ENCODE results near the gene ATG14. TPM values are rescaled to one million over a fixed set of nuclear protein-coding genes. Genes with fewer than 3 reads are reported as not detected.

Gene ATG14
- polyA plus RNA-seq, 1 of the 3 experiments (the other 2 are of a cell fraction) = 4.3 TPM

- no peak for TF ChIP-seq USF1 (IDR thresholded peaks at IDR 0.05; ENCODE audit: borderline replicate concordance, low read depth)
- no peak for TF ChIP-seq YY1 (IDR thresholded peaks at IDR 0.05; ENCODE audit: low read depth)
- TF ChIP-seq MXI1 (IDR thresholded peaks at IDR 0.05; ENCODE audit: low read depth, low read length) = no peak
- no peak for TF ChIP-seq MAX (IDR thresholded peaks at IDR 0.05; ENCODE audit: low read depth)
- TF ChIP-seq TAF1 (IDR thresholded peaks at IDR 0.05; ENCODE audit: borderline replicate concordance, low read depth, low read length) = no peak
- no peak for TF ChIP-seq FOXM1 (IDR thresholded peaks at IDR 0.05; ENCODE audit: low read depth)
- TF ChIP-seq POLR2AphosphoS5 (IDR thresholded peaks at IDR 0.05; ENCODE audit: low read depth, low read length) = no peak
- no peak for TF ChIP-seq USF2 (IDR thresholded peaks at IDR 0.05; ENCODE audit: borderline replicate concordance, low read depth, low read length)
- TF ChIP-seq RCOR1 (IDR thresholded peaks at IDR 0.05; ENCODE audit: low read length) = no peak
- TF ChIP-seq FOSL2 (IDR thresholded peaks at IDR 0.05; ENCODE audit: borderline replicate concordance, low read depth) = no peak
- TF ChIP-seq NFIC (IDR thresholded peaks at IDR 0.05; ENCODE audit: borderline replicate concordance) = no peak
- no peak for TF ChIP-seq CTCF (IDR thresholded peaks at IDR 0.05)
- TF ChIP-seq CHD2 (IDR thresholded peaks at IDR 0.05; ENCODE audit: low read length, partially characterized antibody) = no peak
- TF ChIP-seq SMC3 (IDR thresholded peaks at IDR 0.05; ENCODE audit: low read depth, low read length) = no peak
- no peaks in the 10 kb centered on the region for H4K20me1 ChIP-seq (ENCODE audit: insufficient read depth)
- no peak for DNase-seq
- ChIA-PET CTCF (interaction anchor here (1.1 kb wide), 1 partner anchor 116 kb away, joined by 4 read pairs; no protein-coding TSS in a partner anchor), POLR2A (no interaction called here)
- no peak overlapping the region for H3K4me2 ChIP-seq
- H3K9me2 ChIP-seq = no peaks in the 10 kb centered on the region
- 98% methylated on average over 5 of the region's 6 CpGs for WGBS (ENCODE audit: low lambda C conversion rate)
- H3K4me3 ChIP-seq (ENCODE audit: low read depth in 2 of 2, low read length in 1 of 2) = no peak overlapping the region
- peaks cover 5% of the 10 kb centered on the region for H3F3A ChIP-seq (replicated peaks; ENCODE audit: insufficient read depth)
- H3K27me3 ChIP-seq (ENCODE audit: insufficient read depth) = no peaks in the 10 kb centered on the region
- H3K9ac ChIP-seq = no peak overlapping the region
- H2AFZ ChIP-seq (ENCODE audit: low read depth) = no peak overlapping the region
- no peaks in the 10 kb centered on the region for H3K79me2 ChIP-seq (ENCODE audit: insufficient read depth)
- H3K27ac ChIP-seq (ENCODE audit: low read depth in 2 of 2, low read length in 1 of 2) = no peak overlapping the region
- H3K36me3 ChIP-seq (replicated peaks in 1 of 2; ENCODE audit: control insufficient read depth in 1 of 2, insufficient read depth in 2 of 2, low read length in 1 of 2) = peaks cover 8 to 11% of the 10 kb centered on the region in 2 experiments
- H3K9me3 ChIP-seq = no peaks in the 10 kb centered on the region
- peaks cover 0 to 13% of the 10 kb centered on the region in 2 experiments; a peak in 2 of 4 replicates for H3K4me1 ChIP-seq (ENCODE audit: control insufficient read depth in 1 of 2, insufficient read depth in 2 of 2, low read depth in 1 of 2, low read length in 1 of 2)
These were observed 25.4 kb downstream of the ATG14 start for GRCh38 chr14:55386037-55386808.

Data from SK-N-SH (cell line).